Muscle layer of colon (tissue), 2 donors: ENCODE measurements around the gene PARVB.
A peak's percentile ranks its signal among the peaks of the same experiment; 100 is the strongest.

Source experiments
- H3K27ac ChIP-seq: one replicate; pipeline ENCODE4 v1.7.0; 2013; ENCODE audit warnings: low read depth, mild to moderate bottlenecking, low read length, moderate library complexity
- H3K27me3 ChIP-seq, 2 donors: one replicate each; pipeline ENCODE4 v1.7.0; 2013; ENCODE audit warnings: low read length in 2 of 2, mild to moderate bottlenecking in 2 of 2; ENCODE audit not compliant: insufficient read depth in 2 of 2, control insufficient read depth in 1 of 2
- H3K36me3 ChIP-seq: one replicate; pipeline ENCODE4 v1.7.0; 2013; ENCODE audit warnings: mild to moderate bottlenecking, low read length; ENCODE audit not compliant: insufficient read depth
- H3K4me1 ChIP-seq: one replicate; pipeline ENCODE4 v1.7.0; 2013; ENCODE audit warnings: mild to moderate bottlenecking, low read length; ENCODE audit not compliant: insufficient read depth
- H3K4me3 ChIP-seq, 2 donors: one replicate each; pipeline ENCODE4 v1.7.0; 2013; ENCODE audit warnings: low read length in 2 of 2, low read depth in 1 of 2, mild to moderate bottlenecking in 1 of 2, moderate library complexity in 1 of 2
- H3K9ac ChIP-seq: one replicate; pipeline ENCODE4 v1.7.0; 2013; ENCODE audit warnings: low read length
- H3K9me3 ChIP-seq: one replicate; pipeline ENCODE4 v1.7.0; 2013; ENCODE audit warnings: mild to moderate bottlenecking, low read length
- donor health status: abdominal sarcoma.
- donor health status: Adenocarcinoma of cecum.

Gene PARVB

GRCh38 chr22:44019416-44019815 is 4.7 kb upstream of the PARVB start:
- Histone ChIP-seq H3K27me3 (no peaks in the 10 kb centered on the region), H3K4me3 (no peak overlapping the region), H3K4me1 (no peaks in the 10 kb centered on the region), H3K9ac (no peak overlapping the region), H3K9me3 (no peaks in the 10 kb centered on the region), H3K36me3 (no peaks in the 10 kb centered on the region), H3K27ac (no peak overlapping the region)

- no peak overlapping the region for H3K27ac ChIP-seq
- no peak overlapping the region for H3K4me3 ChIP-seq
- no peaks in the 10 kb centered on the region for H3K9me3 ChIP-seq
- H3K27me3 ChIP-seq: no peaks in the 10 kb centered on the region
- no peaks in the 10 kb centered on the region for H3K36me3 ChIP-seq
- H3K9ac ChIP-seq: no peak overlapping the region
- H3K4me1 ChIP-seq: no peaks in the 10 kb centered on the region
These were observed 4.3 kb upstream of the PARVB start for GRCh38 chr22:44019846-44020245.

GRCh38 chr22:44020981-44021380 is 3.1 kb upstream of the PARVB start:
- H3K27ac ChIP-seq: no peak overlapping the region
- no peaks in the 10 kb centered on the region for H3K9me3 ChIP-seq
- H3K27me3 ChIP-seq: no peaks in the 10 kb centered on the region
- H3K4me1 ChIP-seq: peaks cover 10% of the 10 kb centered on the region
- no peak overlapping the region for H3K9ac ChIP-seq
- H3K36me3 ChIP-seq: no peaks in the 10 kb centered on the region
- H3K4me3 ChIP-seq: no peak overlapping the region

- Histone ChIP-seq H3K27me3 (no peaks in the 10 kb centered on the region), H3K9ac (peak overlapping the region; percentile 44), H3K4me3 (peak overlapping the region; percentile 53 to 77), H3K9me3 (no peaks in the 10 kb centered on the region), H3K4me1 (peaks cover 10% of the 10 kb centered on the region), H3K27ac (peak overlapping the region; percentile 76), H3K36me3 (no peaks in the 10 kb centered on the region)
These were observed 456 bp upstream of the PARVB start for GRCh38 chr22:44023404-44024287.

GRCh38 chr22:44025171-44026065 is 1.3 kb downstream of the PARVB start:
- no peak overlapping the region for H3K9ac ChIP-seq
- no peaks in the 10 kb centered on the region for H3K36me3 ChIP-seq
- no peaks in the 10 kb centered on the region for H3K9me3 ChIP-seq
- peaks cover 10% of the 10 kb centered on the region for H3K4me1 ChIP-seq
- peak overlapping the region; percentile 43 to 47 for H3K4me3 ChIP-seq
- no peaks in the 10 kb centered on the region for H3K27me3 ChIP-seq
- peak overlapping the region; percentile 68 for H3K27ac ChIP-seq

GRCh38 chr22:44026066-44026629 is 2.0 kb downstream of the PARVB start:
- H3K4me3 ChIP-seq: no peak overlapping the region
- H3K4me1 ChIP-seq: peaks cover 10% of the 10 kb centered on the region
- peak overlapping the region; percentile 58 for H3K27ac ChIP-seq
- no peaks in the 10 kb centered on the region for H3K9me3 ChIP-seq
- H3K9ac ChIP-seq: no peak overlapping the region
- H3K36me3 ChIP-seq: no peaks in the 10 kb centered on the region
- H3K27me3 ChIP-seq: no peaks in the 10 kb centered on the region

- Histone ChIP-seq H3K27ac (peak overlapping the region; percentile 58), H3K9me3 (no peaks in the 10 kb centered on the region), H3K27me3 (no peaks in the 10 kb centered on the region), H3K36me3 (no peaks in the 10 kb centered on the region), H3K4me1 (peaks cover 13% of the 10 kb centered on the region), H3K4me3 (no peak overlapping the region), H3K9ac (no peak overlapping the region)
These were observed 2.8 kb downstream of the PARVB start for GRCh38 chr22:44026630-44027511.

- Histone ChIP-seq H3K27ac (no peak overlapping the region), H3K36me3 (no peaks in the 10 kb centered on the region), H3K9me3 (no peaks in the 10 kb centered on the region), H3K4me1 (peaks cover 13% of the 10 kb centered on the region), H3K27me3 (no peaks in the 10 kb centered on the region), H3K4me3 (no peak overlapping the region), H3K9ac (no peak overlapping the region)
These were observed 4.0 kb downstream of the PARVB start for GRCh38 chr22:44028091-44028490.

- Histone ChIP-seq H3K27ac (no peak overlapping the region), H3K9ac (no peak overlapping the region), H3K9me3 (no peaks in the 10 kb centered on the region), H3K4me1 (peaks cover 13% of the 10 kb centered on the region), H3K27me3 (no peaks in the 10 kb centered on the region), H3K36me3 (no peaks in the 10 kb centered on the region), H3K4me3 (no peak overlapping the region)
These were observed 5.0 kb downstream of the PARVB start for GRCh38 chr22:44029069-44029468.

- no peak overlapping the region for H3K9ac ChIP-seq
- H3K4me3 ChIP-seq: no peak overlapping the region
- H3K4me1 ChIP-seq: peaks cover 10% of the 10 kb centered on the region
- no peak overlapping the region for H3K27ac ChIP-seq
- H3K9me3 ChIP-seq: no peaks in the 10 kb centered on the region
- no peaks in the 10 kb centered on the region for H3K27me3 ChIP-seq
- H3K36me3 ChIP-seq: no peaks in the 10 kb centered on the region
These were observed 6.1 kb downstream of the PARVB start for GRCh38 chr22:44030051-44030701.
